Type B pancreatic cell (in vitro differentiated cells): ENCODE results near the gene ERC2. TPM values are rescaled to one million over a fixed set of nuclear protein-coding genes. Genes with fewer than 3 reads are reported as not detected.

Experiments
- DNase-seq: peaks from one replicate; pipeline ENCODE4 v3.0.0; 2021; ENCODE audit warnings: mixed read lengths; ENCODE audit not compliant: unreplicated experiment; ENCODE audit errors: extremely low spot score
- H3K27ac Mint-ChIP-seq: 2 replicates; pipeline ENCODE4 v1.8.0; 2021; ENCODE audit warnings: mild to moderate bottlenecking, mixed read lengths
- H3K27me3 Mint-ChIP-seq: 2 replicates; pipeline ENCODE4 v1.8.0; 2021; ENCODE audit warnings: mixed read lengths
- H3K36me3 Mint-ChIP-seq: 2 replicates; pipeline ENCODE4 v1.8.0; 2021; ENCODE audit warnings: mixed read lengths
- H3K4me1 Mint-ChIP-seq: one replicate; pipeline ENCODE4 v1.8.0; 2021; ENCODE audit warnings: mixed read lengths; ENCODE audit not compliant: unreplicated experiment
- H3K4me3 Mint-ChIP-seq: 2 replicates; pipeline ENCODE4 v1.8.0; 2021; ENCODE audit warnings: mild to moderate bottlenecking, mixed read lengths
- H3K9me3 Mint-ChIP-seq: 2 replicates; pipeline ENCODE4 v1.8.0; 2021; ENCODE audit warnings: mixed read lengths
- total RNA-seq: library from RNA; stranded (reverse); gene quantifications from 2 replicates; pipeline ENCODE4 v1.2.1, GENCODE V29; 2021; ENCODE audit warnings: low replicate concordance
- TF ChIP-seq, protein P1 (sequence below): fragments of 200-600 bp; sonication (generic); conservative IDR thresholded peaks from 2 replicates; pipeline ENCODE4 v1.5.0; 2021; ENCODE audit warnings: antibody characterized with exemption, mild to moderate bottlenecking

The ERC2 gene
- total RNA-seq, 1 donor from 2014 or later, result 6.1 TPM

DNA sequence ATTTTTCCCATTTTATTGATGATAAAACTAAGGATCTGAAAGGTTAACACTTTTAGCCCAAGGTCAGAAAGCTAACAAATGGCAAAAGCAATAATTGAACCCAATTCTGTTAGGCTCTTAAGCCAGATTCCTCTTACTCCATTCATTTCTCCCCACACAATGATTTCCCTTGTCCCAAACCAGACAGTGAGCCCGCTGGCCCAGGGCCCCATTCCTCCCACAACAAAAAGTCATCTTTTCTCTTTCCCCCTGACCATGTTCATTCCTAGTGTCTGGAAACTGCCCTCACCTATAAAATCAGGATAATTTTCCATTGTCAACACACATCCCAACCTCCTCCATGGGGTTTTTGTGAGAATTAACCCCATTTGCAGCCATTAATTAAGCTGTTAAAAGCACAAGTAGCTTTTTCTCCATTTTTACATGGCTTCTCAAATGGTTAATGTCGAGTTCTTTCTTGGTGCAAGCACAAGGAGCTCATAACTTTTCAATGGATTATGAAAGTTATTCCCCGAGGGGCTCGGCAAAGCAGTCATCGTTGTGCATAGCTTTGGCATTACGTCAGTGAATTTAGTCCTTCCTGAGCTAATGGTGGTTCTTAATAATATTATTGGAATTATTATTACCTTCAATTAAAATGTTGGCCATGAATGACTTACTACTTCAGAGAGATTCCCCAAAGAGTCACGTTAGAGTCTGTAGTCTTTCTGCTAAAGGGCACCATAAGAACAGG, 830.2 kb downstream of the ERC2 start:
- TF ChIP-seq, protein P1, sequence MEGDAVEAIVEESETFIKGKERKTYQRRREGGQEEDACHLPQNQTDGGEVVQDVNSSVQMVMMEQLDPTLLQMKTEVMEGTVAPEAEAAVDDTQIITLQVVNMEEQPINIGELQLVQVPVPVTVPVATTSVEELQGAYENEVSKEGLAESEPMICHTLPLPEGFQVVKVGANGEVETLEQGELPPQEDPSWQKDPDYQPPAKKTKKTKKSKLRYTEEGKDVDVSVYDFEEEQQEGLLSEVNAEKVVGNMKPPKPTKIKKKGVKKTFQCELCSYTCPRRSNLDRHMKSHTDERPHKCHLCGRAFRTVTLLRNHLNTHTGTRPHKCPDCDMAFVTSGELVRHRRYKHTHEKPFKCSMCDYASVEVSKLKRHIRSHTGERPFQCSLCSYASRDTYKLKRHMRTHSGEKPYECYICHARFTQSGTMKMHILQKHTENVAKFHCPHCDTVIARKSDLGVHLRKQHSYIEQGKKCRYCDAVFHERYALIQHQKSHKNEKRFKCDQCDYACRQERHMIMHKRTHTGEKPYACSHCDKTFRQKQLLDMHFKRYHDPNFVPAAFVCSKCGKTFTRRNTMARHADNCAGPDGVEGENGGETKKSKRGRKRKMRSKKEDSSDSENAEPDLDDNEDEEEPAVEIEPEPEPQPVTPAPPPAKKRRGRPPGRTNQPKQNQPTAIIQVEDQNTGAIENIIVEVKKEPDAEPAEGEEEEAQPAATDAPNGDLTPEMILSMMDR, result no peak
- Mint-ChIP-seq H3K36me3 (no peaks in the 10 kb centered on the region), H3K27me3 (peaks cover 17% of the 10 kb centered on the region), H3K9me3 (no peaks in the 10 kb centered on the region), H3K4me3 (no peak overlapping the region), H3K4me1 (peaks cover 14% of the 10 kb centered on the region), H3K27ac (no peak overlapping the region)
- DNase-seq, result no peak

DNA sequence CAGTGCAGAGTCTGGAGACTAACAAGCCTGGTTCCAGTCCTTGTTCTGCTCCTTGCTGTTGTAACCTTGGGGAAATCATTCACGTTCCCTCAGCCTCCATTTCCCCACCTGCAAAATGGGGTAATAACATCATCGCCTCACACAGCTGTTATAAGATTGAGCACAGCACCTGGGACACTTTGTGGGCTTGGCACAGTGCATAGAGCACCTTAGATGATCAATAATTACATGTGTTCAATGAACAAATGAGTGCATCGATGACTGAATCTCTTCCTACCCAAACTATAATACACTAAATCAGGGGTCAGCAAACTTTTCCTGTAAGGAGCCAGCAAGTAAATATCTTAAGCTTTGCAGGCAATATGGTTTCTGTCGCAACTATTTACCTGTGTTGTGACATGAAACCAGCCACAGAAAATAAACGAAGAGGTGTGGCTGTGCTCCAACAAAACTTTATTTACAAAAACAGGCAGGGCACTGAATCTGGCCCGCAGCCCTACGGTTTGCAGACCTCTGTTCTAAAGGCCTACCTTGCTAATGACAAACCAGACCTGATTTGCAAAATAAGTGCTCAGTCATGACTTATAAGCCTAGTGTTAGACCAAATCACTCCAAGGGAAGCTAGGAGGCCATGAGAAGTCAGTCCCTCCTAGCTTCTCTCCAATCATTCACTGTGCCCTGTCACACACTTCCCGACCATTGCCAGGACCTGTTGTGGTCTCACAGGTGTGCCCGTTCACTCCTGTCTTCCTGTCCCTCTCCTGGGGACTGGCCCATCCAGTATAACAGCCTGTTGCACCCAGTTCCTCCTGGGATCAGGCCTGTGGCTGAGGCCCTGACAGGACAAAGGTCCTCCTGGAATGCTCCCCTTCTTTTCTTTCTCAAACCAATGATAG, 831.7 kb downstream of the ERC2 start:
- H3K9me3 Mint-ChIP-seq, result no peaks in the 10 kb centered on the region

DNA sequence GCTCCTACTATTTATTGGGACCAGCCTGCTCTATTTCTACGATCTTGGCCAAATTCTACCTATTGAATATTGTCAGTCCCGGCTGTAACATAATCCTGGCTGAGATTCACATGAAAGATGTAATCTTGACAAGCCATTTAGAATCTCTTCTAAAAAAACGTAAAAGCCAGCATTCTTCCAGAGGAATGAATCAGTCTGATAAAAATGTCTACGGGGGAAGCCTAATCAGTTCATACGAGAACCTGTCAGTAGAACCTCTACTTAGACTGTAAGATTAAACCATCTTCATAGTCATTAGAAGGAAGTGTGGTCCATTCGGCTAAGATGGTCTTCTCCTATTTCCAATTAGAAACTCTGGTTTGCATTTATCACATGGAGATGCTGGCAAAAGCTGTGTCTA, 833.9 kb downstream of the ERC2 start:
- no peaks in the 10 kb centered on the region for H3K36me3 Mint-ChIP-seq
- no peaks in the 10 kb centered on the region for H3K9me3 Mint-ChIP-seq
- no peak for DNase-seq
- H3K4me3 Mint-ChIP-seq, result no peak overlapping the region
- H3K4me1 Mint-ChIP-seq, result peaks cover 22% of the 10 kb centered on the region
- TF ChIP-seq, protein P1, result no peak
- no peak overlapping the region for H3K27ac Mint-ChIP-seq
- peaks cover 23% of the 10 kb centered on the region for H3K27me3 Mint-ChIP-seq

More for the DNA sequence above, 831.7 kb downstream of the ERC2 start:
- H3K27me3 Mint-ChIP-seq, result peaks cover 23% of the 10 kb centered on the region
- H3K36me3 Mint-ChIP-seq, result no peaks in the 10 kb centered on the region
- TF ChIP-seq, protein P1, result no peak
- no peak overlapping the region for H3K4me3 Mint-ChIP-seq
- peaks cover 14% of the 10 kb centered on the region for H3K4me1 Mint-ChIP-seq
- no peak overlapping the region for H3K27ac Mint-ChIP-seq
- DNase-seq, result no peak

DNA sequence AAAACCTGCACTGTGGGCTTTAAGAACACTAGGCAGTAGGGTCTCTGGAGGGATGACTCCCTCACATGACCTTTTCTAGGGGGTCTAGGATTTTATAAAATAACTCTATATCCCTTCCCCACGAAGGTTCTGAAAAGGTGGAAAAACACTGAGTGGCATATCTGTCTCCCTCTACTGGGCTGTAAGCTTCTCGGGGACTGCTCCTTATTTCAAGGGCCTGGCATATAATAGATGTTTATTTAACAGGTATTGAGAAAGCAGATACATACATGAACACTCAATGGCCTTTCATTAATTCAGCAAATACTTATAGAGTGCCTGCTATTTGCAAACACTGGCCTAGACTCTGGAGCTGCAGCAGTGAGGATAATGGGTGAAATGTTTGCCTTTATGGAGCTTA, 834.9 kb downstream of the ERC2 start:
- H3K36me3 Mint-ChIP-seq, result no peaks in the 10 kb centered on the region
- H3K4me1 Mint-ChIP-seq, result peaks cover 22% of the 10 kb centered on the region
- no peak for DNase-seq
- H3K27ac Mint-ChIP-seq, result no peak overlapping the region
- H3K4me3 Mint-ChIP-seq, result no peak overlapping the region
- TF ChIP-seq, protein P1, result no peak
- H3K27me3 Mint-ChIP-seq, result peaks cover 28% of the 10 kb centered on the region
- H3K9me3 Mint-ChIP-seq, result no peaks in the 10 kb centered on the region

DNA sequence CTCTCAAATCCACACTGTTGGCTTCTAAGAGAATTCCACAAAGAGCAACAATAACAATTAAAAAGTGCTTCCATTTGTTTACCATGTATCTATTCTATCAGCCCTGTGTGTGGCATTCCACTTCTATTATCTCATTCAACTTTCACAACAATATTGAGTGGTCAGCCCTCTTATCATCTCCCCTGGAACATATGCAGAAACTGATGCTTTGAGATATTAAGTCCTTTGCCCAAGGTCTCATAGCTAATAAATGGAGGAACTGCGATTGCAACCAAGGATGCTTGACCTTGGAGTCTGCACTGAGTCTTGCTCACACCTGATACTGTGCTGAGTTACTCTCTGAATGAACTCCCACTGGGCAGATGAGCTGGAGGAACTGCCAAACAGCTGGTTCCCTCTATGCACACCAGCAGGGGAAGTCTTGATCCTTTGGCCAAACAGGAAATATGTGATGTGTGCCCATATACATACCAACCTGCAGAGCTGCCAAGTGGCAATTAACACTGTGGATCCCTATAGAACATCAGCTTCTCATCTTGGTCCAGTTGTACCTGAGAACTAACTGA, 836.4 kb downstream of the ERC2 start:
- Mint-ChIP-seq H3K9me3 (no peaks in the 10 kb centered on the region), H3K36me3 (no peaks in the 10 kb centered on the region), H3K4me1 (peaks cover 22% of the 10 kb centered on the region), H3K4me3 (no peak overlapping the region), H3K27me3 (peaks cover 29% of the 10 kb centered on the region), H3K27ac (no peak overlapping the region)
- no peak for DNase-seq
- TF ChIP-seq, protein P1, result no peak
